Amniotic stem cell (primary cell): ENCODE data around the gene PPBP.

Source experiments
- DNase-seq: peaks from one replicate; lab custom pipeline; 2025; lab: John Stamatoyannopoulos, UW

The PPBP gene

GRCh38 chr4:73948291-73948690 lies 39.7 kb downstream of the PPBP start:
- DNase-seq = no peak

GRCh38 chr4:73947239-73947985 lies 40.6 kb downstream of the PPBP start:
- DNase-seq = no peak

- no peak for DNase-seq
These were observed 42.1 kb downstream of the PPBP start for GRCh38 chr4:73945674-73946449.

GRCh38 chr4:73945140-73945539 lies 42.9 kb downstream of the PPBP start:
- no peak for DNase-seq

- DNase-seq = no peak
These were observed 43.7 kb downstream of the PPBP start for GRCh38 chr4:73944061-73944875.

- DNase-seq = no peak
These were observed 44.4 kb downstream of the PPBP start for GRCh38 chr4:73943555-73943954.

GRCh38 chr4:73936969-73937368 lies 51.0 kb downstream of the PPBP start:
- no peak for DNase-seq
